Measurements from ENCODE around the gene GNAO1. TPM values are rescaled to one million over a fixed set of nuclear protein-coding genes. Genes with fewer than 3 reads are reported as not detected.

Gene GNAO1
- total RNA-seq, 1 experiment from 2014 or later = not detected

DNA sequence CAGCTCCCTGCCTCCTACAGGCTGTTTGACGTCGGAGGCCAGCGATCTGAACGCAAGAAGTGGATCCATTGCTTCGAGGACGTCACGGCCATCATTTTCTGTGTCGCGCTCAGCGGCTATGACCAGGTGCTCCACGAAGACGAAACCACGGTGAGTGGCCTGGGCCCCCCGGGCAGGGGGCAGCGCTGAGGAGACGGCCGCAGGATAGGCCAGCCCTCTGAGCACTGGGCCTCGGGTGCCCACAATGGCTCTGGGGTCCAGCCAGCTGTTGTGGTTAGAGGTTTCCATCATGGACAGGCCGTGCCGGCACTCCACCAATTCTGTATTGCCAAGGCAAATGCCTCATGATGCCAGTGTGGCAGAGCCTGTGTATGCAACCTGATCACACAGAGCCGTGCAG lies 145.4 kb downstream of the GNAO1 start:
- Histone ChIP-seq H3K9me3 (ENCODE audit: low read depth, low read length, poor library complexity, severe bottlenecking) (no peaks in the 10 kb centered on the region), H3K4me1 (ENCODE audit: insufficient read depth, low read length, poor library complexity, severe bottlenecking) (no peaks in the 10 kb centered on the region), H3K4me3 (ENCODE audit: low read depth, low read length, poor library complexity, severe bottlenecking) (no peak overlapping the region), H3K27me3 (replicated peaks; ENCODE audit: insufficient read depth, low read depth, low read length, poor library complexity) (no peaks in the 10 kb centered on the region), H3K36me3 (ENCODE audit: insufficient read depth, low read length, poor library complexity, severe bottlenecking) (no peaks in the 10 kb centered on the region), H3K27ac (ENCODE audit: low read depth, low read length, poor library complexity, severe bottlenecking) (no peak overlapping the region)
- no peak for TF ChIP-seq EZH2 (IDR thresholded peaks at IDR 0.05; ENCODE audit: borderline replicate concordance, low read depth, low read length, poor library complexity, severe bottlenecking)
- TF ChIP-seq, protein P1, sequence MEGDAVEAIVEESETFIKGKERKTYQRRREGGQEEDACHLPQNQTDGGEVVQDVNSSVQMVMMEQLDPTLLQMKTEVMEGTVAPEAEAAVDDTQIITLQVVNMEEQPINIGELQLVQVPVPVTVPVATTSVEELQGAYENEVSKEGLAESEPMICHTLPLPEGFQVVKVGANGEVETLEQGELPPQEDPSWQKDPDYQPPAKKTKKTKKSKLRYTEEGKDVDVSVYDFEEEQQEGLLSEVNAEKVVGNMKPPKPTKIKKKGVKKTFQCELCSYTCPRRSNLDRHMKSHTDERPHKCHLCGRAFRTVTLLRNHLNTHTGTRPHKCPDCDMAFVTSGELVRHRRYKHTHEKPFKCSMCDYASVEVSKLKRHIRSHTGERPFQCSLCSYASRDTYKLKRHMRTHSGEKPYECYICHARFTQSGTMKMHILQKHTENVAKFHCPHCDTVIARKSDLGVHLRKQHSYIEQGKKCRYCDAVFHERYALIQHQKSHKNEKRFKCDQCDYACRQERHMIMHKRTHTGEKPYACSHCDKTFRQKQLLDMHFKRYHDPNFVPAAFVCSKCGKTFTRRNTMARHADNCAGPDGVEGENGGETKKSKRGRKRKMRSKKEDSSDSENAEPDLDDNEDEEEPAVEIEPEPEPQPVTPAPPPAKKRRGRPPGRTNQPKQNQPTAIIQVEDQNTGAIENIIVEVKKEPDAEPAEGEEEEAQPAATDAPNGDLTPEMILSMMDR (conservative IDR thresholded peaks at IDR 0.05; ENCODE audit: low read depth, low read length) = no peak
- no TSS peak for BruUV-seq (replicated peaks)
- intact Hi-C loops (cut with micrococcal nuclease; ENCODE audit: unreplicated experiment) = no loop called here
- ChIA-PET POLR2A (ENCODE audit: low non-redundant PET) (no interaction called here), CTCF (no interaction called here)
- DNase-seq (ENCODE audit: low spot score) = no peak

DNA sequence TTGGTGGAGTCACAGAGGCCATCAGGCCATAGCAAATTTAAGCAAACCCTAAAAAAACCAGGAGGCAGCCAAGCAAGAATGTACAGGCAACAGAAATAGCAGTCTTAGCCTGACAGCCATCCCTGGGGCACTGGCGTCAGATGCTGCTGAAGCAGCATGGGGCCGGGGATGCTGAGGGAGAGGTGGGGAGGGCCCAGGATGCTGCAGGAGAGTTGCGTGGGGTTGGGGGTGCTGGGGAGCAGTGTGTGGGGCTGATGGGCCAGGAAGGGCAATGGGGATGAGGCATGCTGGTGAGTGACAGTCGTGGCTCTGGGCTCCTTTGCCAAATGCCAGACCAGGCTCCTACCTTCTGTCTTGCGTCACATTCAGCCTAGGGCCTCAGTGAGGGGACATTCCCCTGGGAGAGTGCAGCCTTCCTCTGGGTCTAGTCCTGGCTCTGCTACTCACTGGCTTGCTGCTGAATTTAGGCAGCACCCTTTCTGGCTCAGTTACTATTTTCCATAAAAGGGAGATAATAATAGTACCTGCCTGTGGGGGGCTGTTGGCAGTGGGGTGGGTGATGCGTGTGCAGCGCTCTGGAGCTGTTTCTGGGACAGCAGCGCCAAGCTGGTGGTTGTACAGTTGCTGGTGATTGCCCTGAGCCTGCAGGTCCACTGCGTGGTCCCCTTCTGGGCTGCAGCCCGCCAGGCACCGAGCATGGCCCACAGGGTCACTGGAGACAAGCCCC lies 146.0 kb downstream of the GNAO1 start:
- Histone ChIP-seq H3K9me3 (ENCODE audit: low read depth, low read length, poor library complexity, severe bottlenecking) (no peaks in the 10 kb centered on the region), H3K27ac (ENCODE audit: low read depth, low read length, poor library complexity, severe bottlenecking) (no peak overlapping the region), H3K36me3 (ENCODE audit: insufficient read depth, low read length, poor library complexity, severe bottlenecking) (no peaks in the 10 kb centered on the region), H3K4me3 (ENCODE audit: low read depth, low read length, poor library complexity, severe bottlenecking) (no peak overlapping the region), H3K4me1 (ENCODE audit: insufficient read depth, low read length, poor library complexity, severe bottlenecking) (no peaks in the 10 kb centered on the region), H3K27me3 (replicated peaks; ENCODE audit: insufficient read depth, low read depth, low read length, poor library complexity) (no peaks in the 10 kb centered on the region)
- no peak for DNase-seq (ENCODE audit: low spot score)
- CTCF ChIA-PET = no interaction called here
- intact Hi-C loops (cut with micrococcal nuclease; ENCODE audit: unreplicated experiment) = no loop called here
- no peak for TF ChIP-seq EZH2 (IDR thresholded peaks at IDR 0.05; ENCODE audit: borderline replicate concordance, low read depth, low read length, poor library complexity, severe bottlenecking)
- TF ChIP-seq, protein P1 (conservative IDR thresholded peaks at IDR 0.05; ENCODE audit: low read depth, low read length) = no peak
- POLR2A ChIA-PET (ENCODE audit: low non-redundant PET) = no interaction called here
- BruUV-seq (replicated peaks) = no TSS peak

DNA sequence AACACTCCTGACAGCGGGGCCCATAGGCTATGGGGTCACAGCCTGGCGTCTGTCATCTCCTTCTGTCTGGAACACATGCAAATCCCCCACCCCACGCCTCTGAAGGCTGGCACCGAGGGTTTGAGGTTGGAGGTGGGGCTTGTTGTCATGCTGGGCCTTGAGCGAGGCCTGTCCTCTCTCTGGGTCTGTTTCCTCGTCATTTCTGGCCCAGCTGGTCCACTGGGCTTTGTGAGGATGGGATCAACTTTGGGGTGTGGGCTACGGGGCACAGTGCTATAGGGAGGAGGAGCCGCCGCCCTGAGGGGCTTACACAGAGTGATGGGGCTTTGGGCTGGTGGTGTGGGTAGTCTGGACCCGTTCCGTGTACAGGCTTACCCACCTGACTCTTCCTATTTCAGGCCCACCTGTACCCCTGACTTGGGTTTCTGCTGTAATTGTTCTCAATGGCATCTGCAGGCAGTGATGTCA lies 146.6 kb downstream of the GNAO1 start:
- TF ChIP-seq, protein P1 (conservative IDR thresholded peaks at IDR 0.05; ENCODE audit: low read depth, low read length) = no peak
- TF ChIP-seq EZH2 (IDR thresholded peaks at IDR 0.05; ENCODE audit: borderline replicate concordance, low read depth, low read length, poor library complexity, severe bottlenecking) = no peak
- intact Hi-C loops (cut with micrococcal nuclease; ENCODE audit: unreplicated experiment) = no loop called here
- DNase-seq (ENCODE audit: low spot score) = no peak
- H3K27ac ChIP-seq (ENCODE audit: low read depth, low read length, poor library complexity, severe bottlenecking) = no peak overlapping the region
- H3K36me3 ChIP-seq (ENCODE audit: insufficient read depth, low read length, poor library complexity, severe bottlenecking) = no peaks in the 10 kb centered on the region
- H3K4me1 ChIP-seq (ENCODE audit: insufficient read depth, low read length, poor library complexity, severe bottlenecking) = no peaks in the 10 kb centered on the region
- ChIA-PET POLR2A (ENCODE audit: low non-redundant PET) (no interaction called here), CTCF (no interaction called here)
- no peak overlapping the region for H3K4me3 ChIP-seq (ENCODE audit: low read depth, low read length, poor library complexity, severe bottlenecking)
- H3K27me3 ChIP-seq (replicated peaks; ENCODE audit: insufficient read depth, low read depth, low read length, poor library complexity) = no peaks in the 10 kb centered on the region
- no TSS peak for BruUV-seq (replicated peaks)
- no peaks in the 10 kb centered on the region for H3K9me3 ChIP-seq (ENCODE audit: low read depth, low read length, poor library complexity, severe bottlenecking)
